Left ventricle myocardium inferior (tissue), 1 donor: Measurements from ENCODE around the gene ATG101. TPM values are rescaled to one million over a fixed set of nuclear protein-coding genes. Genes with fewer than 3 reads are reported as not detected.

Experiments
- DNase-seq: peaks from one replicate; pipeline ENCODE4 v3.0.0-alpha.2; 2020
- H3K27ac ChIP-seq: fragments of 200-600 bp; replicated peaks from 2 replicates; pipeline ENCODE4 v1.8.0; 2021
- H3K27me3 ChIP-seq: fragments of 200-600 bp; 2 replicates; pipeline ENCODE4 v1.8.0; 2021; ENCODE audit warnings: low read depth
- H3K36me3 ChIP-seq: fragments of 200-600 bp; 2 replicates; pipeline ENCODE4 v1.8.0; 2021
- H3K4me1 ChIP-seq: fragments of 200-600 bp; 2 replicates; pipeline ENCODE4 v1.8.0; 2021
- H3K4me3 ChIP-seq: fragments of 200-600 bp; 2 replicates; pipeline ENCODE4 v1.8.0; 2021; ENCODE audit warnings: mild to moderate bottlenecking, moderate library complexity
- H3K9me3 ChIP-seq: fragments of 200-600 bp; replicated peaks from 2 replicates; pipeline ENCODE4 v1.8.0; 2021
- intact Hi-C: fragments of 100-400 bp; cut with micrococcal nuclease; formaldehyde crosslinking; loops from one replicate; pipeline ENCODE4 v1.11.0; 2022
- total RNA-seq: library from RNA; stranded (reverse); fragmentation: NEBNext Ultra II Directional; extraction: Animal tissue kit (Norgen Biotek cat#: 25700); gene quantifications from one replicate; pipeline ENCODE4 v1.2.1, GENCODE V29; 2021
- TF ChIP-seq, protein P1 (sequence below): fragments of 200-600 bp; IDR thresholded peaks from 2 replicates; pipeline ENCODE4 v1.8.0; 2021; ENCODE audit warnings: antibody characterized with exemption, mild to moderate bottlenecking, borderline replicate concordance
- donor health status: DM: no; HTN: yes; CAD: no; lungs with severe emphysema.

ATG101 gene
- total RNA-seq, 1 donor from 2014 or later, result 23.8 TPM

DNA sequence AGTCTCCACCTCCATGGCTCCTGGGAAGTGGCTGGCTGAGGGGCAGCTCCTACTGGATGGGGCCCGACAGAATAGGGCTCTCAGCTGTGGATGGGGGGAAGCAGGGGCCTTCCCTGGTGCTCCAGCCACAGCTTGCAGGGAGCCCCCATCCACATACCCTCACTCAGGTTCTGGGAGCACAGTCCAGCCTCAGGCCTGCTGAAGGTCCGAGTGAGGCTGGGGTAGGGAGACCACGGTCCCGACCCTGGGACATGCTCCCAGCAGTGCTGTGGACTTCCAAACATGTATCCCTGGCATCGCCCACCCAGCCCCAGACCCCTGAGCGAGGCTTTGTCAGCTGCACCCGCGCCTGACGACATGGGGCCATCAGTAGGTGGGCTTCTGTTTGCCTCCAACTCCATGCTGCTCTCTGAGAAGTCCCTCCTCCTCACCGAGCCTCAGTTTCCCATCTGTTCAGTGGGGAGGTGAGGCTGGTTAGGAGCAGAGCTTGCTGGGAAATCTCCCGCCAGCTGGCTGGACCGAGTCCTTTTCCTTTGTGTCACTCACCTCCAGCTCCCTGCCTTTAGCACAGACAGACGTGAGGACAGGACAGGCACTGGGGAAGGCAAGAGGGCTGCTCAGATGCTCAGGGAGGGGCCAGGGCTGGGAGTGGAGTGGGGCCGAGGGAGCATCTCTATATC, 9.1 kb upstream of the ATG101 start:
- no peak for DNase-seq
- no peak overlapping the region for H3K4me3 ChIP-seq
- H3K9me3 ChIP-seq, result no peaks in the 10 kb centered on the region
- TF ChIP-seq, protein P1, sequence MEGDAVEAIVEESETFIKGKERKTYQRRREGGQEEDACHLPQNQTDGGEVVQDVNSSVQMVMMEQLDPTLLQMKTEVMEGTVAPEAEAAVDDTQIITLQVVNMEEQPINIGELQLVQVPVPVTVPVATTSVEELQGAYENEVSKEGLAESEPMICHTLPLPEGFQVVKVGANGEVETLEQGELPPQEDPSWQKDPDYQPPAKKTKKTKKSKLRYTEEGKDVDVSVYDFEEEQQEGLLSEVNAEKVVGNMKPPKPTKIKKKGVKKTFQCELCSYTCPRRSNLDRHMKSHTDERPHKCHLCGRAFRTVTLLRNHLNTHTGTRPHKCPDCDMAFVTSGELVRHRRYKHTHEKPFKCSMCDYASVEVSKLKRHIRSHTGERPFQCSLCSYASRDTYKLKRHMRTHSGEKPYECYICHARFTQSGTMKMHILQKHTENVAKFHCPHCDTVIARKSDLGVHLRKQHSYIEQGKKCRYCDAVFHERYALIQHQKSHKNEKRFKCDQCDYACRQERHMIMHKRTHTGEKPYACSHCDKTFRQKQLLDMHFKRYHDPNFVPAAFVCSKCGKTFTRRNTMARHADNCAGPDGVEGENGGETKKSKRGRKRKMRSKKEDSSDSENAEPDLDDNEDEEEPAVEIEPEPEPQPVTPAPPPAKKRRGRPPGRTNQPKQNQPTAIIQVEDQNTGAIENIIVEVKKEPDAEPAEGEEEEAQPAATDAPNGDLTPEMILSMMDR, result no peak
- intact Hi-C loops, result no loop called here
- H3K27me3 ChIP-seq, result no peaks in the 10 kb centered on the region
- H3K36me3 ChIP-seq, result peaks cover 41% of the 10 kb centered on the region
- H3K27ac ChIP-seq, result peak overlapping the region; percentile 81
- H3K4me1 ChIP-seq, result peaks cover 55% of the 10 kb centered on the region

GRCh38 chr12:52061470-52062166, 8.2 kb upstream of the ATG101 start:
- no peak for DNase-seq
- TF ChIP-seq, protein P1, result no peak
- H3K4me3 ChIP-seq, result no peak overlapping the region
- H3K27ac ChIP-seq, result peak overlapping the region; percentile 81
- intact Hi-C loops, result no loop called here
- peaks cover 54% of the 10 kb centered on the region for H3K4me1 ChIP-seq
- peaks cover 32% of the 10 kb centered on the region for H3K36me3 ChIP-seq
- no peaks in the 10 kb centered on the region for H3K27me3 ChIP-seq
- no peaks in the 10 kb centered on the region for H3K9me3 ChIP-seq

- TF ChIP-seq, protein P1, result no peak
- Histone ChIP-seq H3K27me3 (no peaks in the 10 kb centered on the region), H3K27ac (peak overlapping the region; percentile 81), H3K4me3 (no peak overlapping the region), H3K9me3 (no peaks in the 10 kb centered on the region), H3K4me1 (peaks cover 46% of the 10 kb centered on the region), H3K36me3 (peaks cover 24% of the 10 kb centered on the region)
- intact Hi-C loops, result no loop called here
- no peak for DNase-seq
These were observed 7.4 kb upstream of the ATG101 start for GRCh38 chr12:52062167-52063081.

DNA sequence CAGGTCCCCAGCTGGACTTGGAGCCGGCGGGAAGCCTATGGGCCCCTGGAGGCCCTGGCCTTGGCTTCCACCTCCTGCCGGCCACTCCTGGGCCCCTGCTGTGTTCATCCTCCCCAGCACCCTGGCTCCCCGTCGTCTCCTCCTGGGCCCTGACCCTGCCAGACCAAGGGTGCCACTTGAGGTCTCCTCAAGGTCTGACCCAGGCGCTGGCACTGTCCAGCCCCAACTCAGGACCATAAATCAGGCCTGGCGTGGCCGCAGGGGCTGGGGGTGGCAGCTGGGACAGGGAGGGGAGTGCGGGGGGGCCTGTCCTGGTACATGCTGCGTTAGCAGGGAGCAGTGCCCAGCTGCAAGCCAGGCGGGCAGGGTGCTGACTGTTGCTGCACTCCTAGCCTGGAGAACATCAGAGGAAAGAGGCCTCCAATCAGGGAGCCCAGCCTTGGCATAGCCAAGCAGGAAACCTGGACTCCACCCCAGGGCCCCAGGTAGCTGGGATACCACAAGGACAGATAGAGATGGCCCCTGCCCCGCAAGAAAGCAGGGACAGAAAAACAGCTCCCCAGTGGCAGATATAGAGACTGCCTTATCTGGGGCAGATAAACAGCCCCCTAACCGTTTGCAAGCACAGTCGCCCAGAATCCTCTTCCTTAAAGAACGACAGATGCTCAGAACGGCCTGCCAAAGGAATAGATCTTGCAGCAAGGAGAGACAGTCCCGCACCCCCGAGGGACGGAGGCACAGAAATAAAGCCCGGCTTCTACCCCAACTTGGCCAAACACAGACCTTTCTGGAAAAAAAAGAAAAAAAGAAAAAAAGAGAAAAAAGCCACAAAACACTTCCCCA, 6.5 kb upstream of the ATG101 start:
- intact Hi-C loops, result no loop called here
- Histone ChIP-seq H3K4me1 (peaks cover 41% of the 10 kb centered on the region), H3K4me3 (no peak overlapping the region), H3K27ac (peak overlapping the region; percentile 81), H3K27me3 (no peaks in the 10 kb centered on the region), H3K36me3 (peaks cover 15% of the 10 kb centered on the region), H3K9me3 (no peaks in the 10 kb centered on the region)
- TF ChIP-seq, protein P1, result no peak
- DNase-seq, result peak; percentile 68
